CD8-positive, alpha-beta memory T cell (primary cell): ENCODE data around the gene IL6. TPM values are rescaled to one million over a fixed set of nuclear protein-coding genes. Genes with fewer than 3 reads are reported as not detected.
A peak's percentile ranks its signal among the peaks of the same experiment; 100 is the strongest.
"Not testable (repeated sequence)": the region's sequence is repeated elsewhere in the genome, so short reads cannot be mapped to it uniquely, and the experiment has no call there.

ENCODE experiments used
- CTCF ChIA-PET: fragments of 350-600 bp; sonication (Branson Sonifier 250); formaldehyde crosslinking; loops from one replicate; lab custom pipeline; 2021; ENCODE audit warnings: antibody characterized with exemption; lab: Charles Lee
- POLR2A ChIA-PET: fragments of 350-600 bp; sonication (Branson Sonifier 250); formaldehyde crosslinking; loops from one replicate; lab custom pipeline; 2021; ENCODE audit warnings: antibody characterized with exemption; lab: Charles Lee
- DNase-seq, 5 donors: peaks; one replicate each; pipeline versions ENCODE4 v3.0.0 to v3.0.0-alpha.2; 2020 to 2022; ENCODE audit warnings: mixed read lengths in 1 of 5
- H3K27ac ChIP-seq: one replicate; pipeline ENCODE4 v1.7.0; 2013; ENCODE audit warnings: low read depth, mild to moderate bottlenecking, low read length, moderate library complexity
- H3K27me3 ChIP-seq: 2 replicates; pipeline ENCODE4 v1.7.0; 2013; ENCODE audit warnings: low read length, mild to moderate bottlenecking; ENCODE audit not compliant: insufficient read depth, poor library complexity, severe bottlenecking
- H3K36me3 ChIP-seq: 2 replicates; pipeline ENCODE4 v1.7.0; 2013; ENCODE audit warnings: mild to moderate bottlenecking, low read length, moderate library complexity; ENCODE audit not compliant: insufficient read depth
- H3K4me1 ChIP-seq: 2 replicates; pipeline ENCODE4 v1.7.0; 2013; ENCODE audit warnings: mild to moderate bottlenecking, low read length, moderate library complexity; ENCODE audit not compliant: insufficient read depth
- H3K4me3 ChIP-seq: 2 replicates; pipeline ENCODE4 v1.7.0; 2013; ENCODE audit warnings: mild to moderate bottlenecking, low read length
- H3K9me3 ChIP-seq: 2 replicates; pipeline ENCODE4 v1.7.0; 2013; ENCODE audit warnings: mild to moderate bottlenecking, low read length
- H3K27ac Mint-ChIP-seq, 8 donors: one replicate each; pipeline ENCODE4 v1.8.0; 2020 to 2021; ENCODE audit warnings: mixed read lengths in 8 of 8, mild to moderate bottlenecking in 6 of 8, inconsistent platforms in 3 of 8, moderate library complexity in 3 of 8
- H3K27me3 Mint-ChIP-seq, 2 donors: one replicate each; pipeline ENCODE4 v1.8.0; 2020 to 2021; ENCODE audit warnings: mixed read lengths in 2 of 2, mild to moderate bottlenecking in 1 of 2, moderate library complexity in 1 of 2
- H3K36me3 Mint-ChIP-seq, 3 donors: one replicate each; pipeline ENCODE4 v1.8.0; 2020 to 2021; ENCODE audit warnings: mixed read lengths in 3 of 3, inconsistent platforms in 1 of 3, mild to moderate bottlenecking in 1 of 3
- H3K4me1 Mint-ChIP-seq, 3 donors: one replicate each; pipeline ENCODE4 v1.8.0; 2020 to 2021; ENCODE audit warnings: mixed read lengths in 3 of 3, inconsistent platforms in 1 of 3, mild to moderate bottlenecking in 1 of 3
- H3K4me3 Mint-ChIP-seq, 7 donors: one replicate each; pipeline ENCODE4 v1.8.0; 2020 to 2021; ENCODE audit warnings: mixed read lengths in 7 of 7, mild to moderate bottlenecking in 6 of 7, moderate library complexity in 4 of 7, inconsistent platforms in 2 of 7
- H3K9me3 Mint-ChIP-seq, 5 donors: one replicate each; pipeline ENCODE4 v1.8.0; 2020 to 2022; ENCODE audit warnings: mixed read lengths in 5 of 5, mild to moderate bottlenecking in 3 of 5, moderate library complexity in 2 of 5, inconsistent platforms in 1 of 5
- polyA plus RNA-seq: library from polyadenylated mRNA; unstranded; fragments of 300-500 nt; fragmentation: Illumina TruSeq; gene quantifications from one replicate; pipeline ENCODE4 v1.2.3, GENCODE V29; 2021
- total RNA-seq, 2 experiments: library from RNA; stranded (reverse); gene quantifications; one replicate each; pipeline ENCODE4 v1.2.3, GENCODE V29; 2021

Gene IL6
- total and polyA plus RNA-seq, 3 experiments from 2014 or later, result 0.72 to 1.7 TPM; not detected in 1

DNA sequence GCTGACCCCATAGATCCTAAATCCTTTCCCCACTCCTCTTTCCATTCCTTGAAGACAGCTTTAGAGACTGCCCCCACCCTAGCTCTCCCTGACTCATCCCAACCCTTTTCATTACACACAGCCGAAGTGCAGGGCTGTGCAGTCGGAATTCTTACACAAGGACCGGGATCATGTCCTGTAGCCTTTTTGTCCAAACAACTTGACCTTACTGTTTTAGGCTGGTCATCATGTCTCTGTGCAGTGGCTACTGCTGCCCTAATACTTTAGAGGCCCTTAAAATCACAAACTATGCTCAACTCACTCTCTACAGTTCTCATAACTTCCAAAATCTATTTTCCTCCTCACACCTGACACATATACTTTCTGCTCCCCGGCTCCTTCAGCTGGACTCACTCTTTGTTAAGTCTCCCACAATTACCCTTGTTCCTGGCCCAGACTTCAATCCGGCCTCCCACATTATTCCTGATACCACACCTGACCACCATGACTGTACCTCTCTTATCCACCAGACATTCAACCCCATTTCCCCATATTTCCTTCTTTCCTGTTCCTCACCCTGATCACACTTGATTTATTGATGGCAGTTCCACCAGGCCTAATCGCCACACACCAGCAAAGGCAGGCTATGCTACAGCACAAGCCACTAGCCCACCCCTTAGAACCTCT is 19.8 kb upstream of the IL6 start:
- H3K4me1 Mint-ChIP-seq, H3K36me3 Mint-ChIP-seq, H3K27me3 ChIP-seq, H3K27me3 Mint-ChIP-seq, DNase-seq, H3K9me3 Mint-ChIP-seq, H3K27ac Mint-ChIP-seq, H3K4me3 Mint-ChIP-seq, CTCF ChIA-PET, H3K9me3 ChIP-seq, POLR2A ChIA-PET, H3K4me3 ChIP-seq, H3K36me3 ChIP-seq, H3K4me1 ChIP-seq: not testable (repeated sequence)
- peak overlapping the region; percentile 47 for H3K27ac ChIP-seq

DNA sequence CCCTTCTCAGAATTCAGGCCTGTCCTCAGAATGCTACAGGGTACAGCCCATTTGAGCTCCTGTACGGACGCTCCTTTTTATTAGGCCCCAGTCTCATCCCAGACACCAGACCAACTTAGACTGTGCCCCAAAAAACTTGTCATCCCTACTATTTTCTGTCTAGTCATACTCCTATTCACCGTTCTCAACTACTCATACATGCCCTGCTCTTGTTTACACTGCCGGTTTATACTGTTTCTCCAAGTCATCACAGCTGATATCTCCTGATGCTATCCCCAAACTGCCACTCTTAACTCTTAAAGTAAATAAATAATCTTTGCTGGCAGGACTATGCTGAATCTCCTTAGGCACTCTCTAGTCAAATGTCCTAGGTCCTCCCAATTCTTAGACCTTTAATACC is 18.8 kb upstream of the IL6 start:
- H3K27ac Mint-ChIP-seq, POLR2A ChIA-PET, CTCF ChIA-PET: not testable (repeated sequence)

DNA sequence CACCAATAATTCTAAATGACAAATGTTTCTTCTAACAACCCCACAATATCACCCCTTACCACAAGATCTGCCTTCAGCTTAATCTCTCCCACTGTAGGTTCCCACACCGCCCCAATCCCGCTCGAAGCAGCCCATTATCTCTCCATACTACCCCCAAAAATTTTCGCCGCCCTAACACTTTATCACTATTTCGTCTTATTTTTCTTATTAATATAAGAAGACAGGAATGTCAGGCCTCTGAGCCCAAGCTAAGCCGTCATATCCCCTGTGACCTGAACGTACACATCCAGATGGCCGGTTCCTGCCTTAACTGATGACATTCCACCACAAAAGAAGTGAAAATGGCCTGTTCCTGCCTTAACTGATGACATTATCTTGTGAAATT is 18.3 kb upstream of the IL6 start:
- H3K9me3 Mint-ChIP-seq, H3K27me3 ChIP-seq, H3K4me3 ChIP-seq, POLR2A ChIA-PET, H3K4me1 ChIP-seq, DNase-seq, CTCF ChIA-PET, H3K27ac Mint-ChIP-seq, H3K9me3 ChIP-seq, H3K27me3 Mint-ChIP-seq, H3K36me3 Mint-ChIP-seq, H3K36me3 ChIP-seq, H3K4me3 Mint-ChIP-seq, H3K4me1 Mint-ChIP-seq: not testable (repeated sequence)
- peak overlapping the region; percentile 64 for H3K27ac ChIP-seq

More for the DNA sequence above, 18.8 kb upstream of the IL6 start:
- not testable (repeated sequence) for H3K36me3 ChIP-seq, H3K4me1 ChIP-seq, H3K27me3 ChIP-seq, H3K36me3 Mint-ChIP-seq, H3K4me3 Mint-ChIP-seq, H3K9me3 Mint-ChIP-seq, H3K4me3 ChIP-seq, DNase-seq, H3K9me3 ChIP-seq, H3K27me3 Mint-ChIP-seq, H3K4me1 Mint-ChIP-seq
- H3K27ac ChIP-seq, result peak overlapping the region; percentile 64

DNA sequence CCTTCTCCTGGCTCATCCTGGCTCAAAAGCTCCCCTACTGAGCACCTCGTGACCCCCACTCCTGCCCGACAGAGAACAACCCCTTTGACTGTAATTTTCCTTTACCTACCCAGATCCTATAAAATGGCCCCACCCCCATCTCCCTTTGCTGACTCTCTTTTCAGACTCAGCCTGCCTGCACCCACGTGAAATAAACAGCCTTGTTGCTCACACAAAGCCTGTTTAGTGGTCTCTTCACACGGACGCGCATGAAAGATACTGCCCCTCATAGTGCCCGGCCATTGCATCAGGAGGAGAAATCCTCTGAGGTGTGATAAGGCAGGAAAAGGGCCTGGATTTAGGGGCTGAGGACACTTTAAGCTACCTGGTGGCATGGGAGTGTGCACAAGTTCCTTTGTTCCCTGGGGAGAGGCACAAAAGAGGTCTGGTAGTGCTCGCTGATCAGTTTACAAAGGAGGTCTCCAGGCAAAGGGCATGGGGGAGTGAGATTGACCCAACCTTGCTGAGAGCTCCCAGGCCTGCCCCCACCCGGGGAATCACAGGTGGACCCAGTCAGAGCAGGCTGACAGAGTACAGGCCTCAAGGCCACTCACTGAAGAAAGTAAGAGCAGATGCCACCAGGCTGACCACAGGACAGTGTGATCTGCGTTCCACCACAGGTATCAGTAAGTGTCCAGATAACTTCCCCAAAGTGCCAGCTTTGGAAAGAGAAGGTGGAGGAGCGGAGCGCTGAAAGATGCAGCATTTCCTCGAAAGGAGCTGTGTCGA is 17.8 kb upstream of the IL6 start:
- H3K9me3 Mint-ChIP-seq, H3K27me3 ChIP-seq, H3K36me3 Mint-ChIP-seq, DNase-seq, H3K4me3 Mint-ChIP-seq, POLR2A ChIA-PET, H3K27ac Mint-ChIP-seq, H3K9me3 ChIP-seq, H3K4me1 Mint-ChIP-seq, H3K4me3 ChIP-seq, CTCF ChIA-PET, H3K36me3 ChIP-seq, H3K27me3 Mint-ChIP-seq, H3K4me1 ChIP-seq: not testable (repeated sequence)
- peak overlapping the region; percentile 64 for H3K27ac ChIP-seq

DNA sequence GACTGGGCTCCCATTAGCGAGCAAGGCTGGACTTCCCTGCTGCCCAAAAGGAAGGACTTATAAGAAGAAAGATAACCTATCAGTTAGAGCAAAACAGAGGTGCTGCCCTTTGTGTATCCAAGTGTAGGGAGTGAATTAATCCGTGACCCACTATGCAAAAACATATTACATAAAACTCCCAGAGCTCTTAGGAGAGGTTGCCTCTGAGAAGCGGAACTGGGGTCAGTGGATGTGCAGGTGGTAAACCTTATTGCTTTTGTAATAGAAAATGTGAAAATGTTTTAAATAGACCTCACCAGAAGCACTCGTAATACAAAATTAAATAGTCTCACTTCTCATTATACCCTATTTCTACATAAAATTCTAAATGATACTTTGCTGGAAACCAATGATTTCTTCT is 17.1 kb upstream of the IL6 start:
- H3K4me1 Mint-ChIP-seq, result no peaks in the 10 kb centered on the region
- ChIA-PET POLR2A (no interaction called here), CTCF (no interaction called here)
- no peak for DNase-seq
- peaks cover 1 to 10% of the 10 kb centered on the region in 2 donors for H3K27me3 Mint-ChIP-seq
- no peaks in the 10 kb centered on the region for H3K36me3 Mint-ChIP-seq
- no peak overlapping the region for H3K4me3 Mint-ChIP-seq
- no peaks in the 10 kb centered on the region for H3K9me3 ChIP-seq
- H3K4me1 ChIP-seq, result no peaks in the 10 kb centered on the region
- peak overlapping the region; percentile 64 for H3K27ac ChIP-seq
- H3K36me3 ChIP-seq, result no peaks in the 10 kb centered on the region
- no peak overlapping the region for H3K27ac Mint-ChIP-seq
- no peak overlapping the region for H3K4me3 ChIP-seq
- no peaks in the 10 kb centered on the region for H3K9me3 Mint-ChIP-seq
- H3K27me3 ChIP-seq, result no peaks in the 10 kb centered on the region

DNA sequence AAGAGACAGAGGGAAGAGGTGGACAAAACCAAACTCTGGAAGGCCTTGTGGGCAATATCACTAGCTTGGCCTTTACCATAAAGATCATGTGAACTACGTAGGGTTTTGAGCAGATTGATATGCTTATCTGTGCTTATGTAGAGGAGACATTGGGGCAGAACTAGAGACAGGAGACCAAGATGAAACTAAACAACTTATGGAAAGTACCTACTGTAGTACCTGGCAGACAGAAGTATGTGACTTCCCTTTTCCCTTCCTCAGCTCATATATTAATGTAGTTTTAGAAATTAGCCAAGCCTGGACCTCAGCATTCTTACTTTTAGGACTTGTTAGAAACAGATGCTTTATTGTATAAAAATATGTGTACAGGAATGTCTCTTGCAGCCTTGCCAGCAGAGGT is 14.0 kb upstream of the IL6 start:
- Mint-ChIP-seq H3K27ac (peak overlapping the region in 1 of 8 donors; percentile 39), H3K4me1 (no peaks in the 10 kb centered on the region), H3K27me3 (peaks cover 1 to 15% of the 10 kb centered on the region in 2 donors), H3K36me3 (no peaks in the 10 kb centered on the region), H3K9me3 (no peaks in the 10 kb centered on the region), H3K4me3 (no peak overlapping the region)
- ChIA-PET CTCF (interaction anchor here (1.3 kb wide), 1 partner anchor 12 kb away, joined by 3 read pairs; no protein-coding TSS in a partner anchor), POLR2A (no interaction called here)
- Histone ChIP-seq H3K27ac (no peak overlapping the region), H3K9me3 (no peaks in the 10 kb centered on the region), H3K4me1 (no peaks in the 10 kb centered on the region), H3K36me3 (no peaks in the 10 kb centered on the region), H3K27me3 (no peaks in the 10 kb centered on the region), H3K4me3 (no peak overlapping the region)
- no peak for DNase-seq

DNA sequence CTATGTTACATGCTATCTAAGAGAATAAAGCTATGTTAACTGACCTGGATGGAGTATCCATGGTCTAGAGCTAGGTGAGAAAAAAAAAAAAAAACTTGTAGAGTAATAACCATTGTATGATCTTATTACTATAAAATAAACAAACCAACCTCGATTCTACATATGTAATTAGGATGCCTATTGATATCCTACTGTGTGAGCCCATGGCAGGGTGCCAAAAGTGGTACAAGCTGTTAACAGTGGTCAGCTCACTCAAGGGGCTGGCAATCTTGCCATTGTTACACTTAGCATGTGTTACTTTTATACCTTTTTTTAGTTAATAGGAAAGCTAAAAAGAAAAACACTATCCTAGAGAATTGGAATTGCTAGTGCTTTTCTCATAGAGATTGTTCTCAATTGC is 13.5 kb upstream of the IL6 start:
- Mint-ChIP-seq H3K27ac (no peak overlapping the region), H3K36me3 (no peaks in the 10 kb centered on the region), H3K27me3 (peaks cover 1 to 15% of the 10 kb centered on the region in 2 donors), H3K4me3 (no peak overlapping the region), H3K9me3 (no peaks in the 10 kb centered on the region), H3K4me1 (no peaks in the 10 kb centered on the region)
- DNase-seq, result no peak
- Histone ChIP-seq H3K4me1 (no peaks in the 10 kb centered on the region), H3K27ac (no peak overlapping the region), H3K27me3 (no peaks in the 10 kb centered on the region), H3K36me3 (no peaks in the 10 kb centered on the region), H3K9me3 (no peaks in the 10 kb centered on the region), H3K4me3 (no peak overlapping the region)
- POLR2A ChIA-PET, result no interaction called here
- CTCF ChIA-PET, result interaction anchor here (1.3 kb wide), 1 partner anchor 12 kb away, joined by 3 read pairs; no protein-coding TSS in a partner anchor

DNA sequence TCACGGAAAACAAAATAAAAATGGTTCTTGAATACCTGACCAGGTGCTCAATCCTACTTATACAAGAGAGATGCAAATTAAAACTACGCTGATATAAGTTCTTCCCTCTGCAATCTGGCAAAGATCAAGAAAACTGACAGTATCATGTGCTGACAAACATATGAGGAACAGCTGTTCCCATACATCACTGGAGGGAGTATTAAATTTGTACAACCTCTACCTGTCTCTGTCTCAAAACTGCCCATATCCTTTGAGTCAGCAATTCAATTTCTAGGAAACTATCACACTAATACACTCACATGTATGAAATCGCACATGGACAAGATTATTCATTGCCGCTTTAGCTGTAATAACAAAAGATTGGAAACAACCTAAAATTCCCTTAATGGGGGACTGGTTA is 11.0 kb upstream of the IL6 start:
- DNase-seq, result no peak
- Histone ChIP-seq H3K4me1 (no peaks in the 10 kb centered on the region), H3K27ac (no peak overlapping the region), H3K9me3 (no peaks in the 10 kb centered on the region), H3K27me3 (no peaks in the 10 kb centered on the region), H3K4me3 (no peak overlapping the region), H3K36me3 (no peaks in the 10 kb centered on the region)
- Mint-ChIP-seq H3K4me3 (no peak overlapping the region), H3K27ac (no peak overlapping the region), H3K27me3 (peaks cover 2 to 19% of the 10 kb centered on the region in 2 donors), H3K36me3 (no peaks in the 10 kb centered on the region), H3K4me1 (no peaks in the 10 kb centered on the region), H3K9me3 (no peaks in the 10 kb centered on the region)
- ChIA-PET CTCF (no interaction called here), POLR2A (no interaction called here)
